Measurements from ENCODE around the gene GPR156. TPM values are rescaled to one million over a fixed set of nuclear protein-coding genes. Genes with fewer than 3 reads are reported as not detected.
"Not testable (repeated sequence)": the region's sequence is repeated elsewhere in the genome, so short reads cannot be mapped to it uniquely, and the experiment has no call there.

The GPR156 gene
- total RNA-seq, 1 donor from 2014 or later, result 1.5 TPM

DNA sequence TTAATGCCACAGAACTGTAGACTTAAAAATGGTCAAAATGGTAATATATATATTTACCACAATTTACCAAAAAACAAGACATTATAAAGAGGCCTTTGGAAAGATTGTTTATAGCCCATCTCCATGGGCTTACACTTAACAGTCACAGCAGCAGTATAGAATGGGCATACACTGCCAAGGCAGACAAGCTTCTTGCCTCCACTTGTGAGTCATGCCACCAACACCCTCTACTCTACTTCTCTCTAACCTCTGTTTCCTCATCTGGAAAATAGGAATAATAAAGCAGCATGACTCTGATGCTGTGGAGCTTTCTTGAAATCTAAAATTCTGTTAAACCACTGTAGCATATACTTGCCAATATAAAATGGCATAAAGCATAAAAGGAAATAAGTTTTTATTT lies 14.4 kb upstream of the GPR156 start:
- H3K4me1 Mint-ChIP-seq (ENCODE audit: unreplicated experiment), result peaks cover under 1% of the 10 kb centered on the region
- no peak for DNase-seq (ENCODE audit: extremely low spot score, unreplicated experiment)
- TF ChIP-seq, protein P1, sequence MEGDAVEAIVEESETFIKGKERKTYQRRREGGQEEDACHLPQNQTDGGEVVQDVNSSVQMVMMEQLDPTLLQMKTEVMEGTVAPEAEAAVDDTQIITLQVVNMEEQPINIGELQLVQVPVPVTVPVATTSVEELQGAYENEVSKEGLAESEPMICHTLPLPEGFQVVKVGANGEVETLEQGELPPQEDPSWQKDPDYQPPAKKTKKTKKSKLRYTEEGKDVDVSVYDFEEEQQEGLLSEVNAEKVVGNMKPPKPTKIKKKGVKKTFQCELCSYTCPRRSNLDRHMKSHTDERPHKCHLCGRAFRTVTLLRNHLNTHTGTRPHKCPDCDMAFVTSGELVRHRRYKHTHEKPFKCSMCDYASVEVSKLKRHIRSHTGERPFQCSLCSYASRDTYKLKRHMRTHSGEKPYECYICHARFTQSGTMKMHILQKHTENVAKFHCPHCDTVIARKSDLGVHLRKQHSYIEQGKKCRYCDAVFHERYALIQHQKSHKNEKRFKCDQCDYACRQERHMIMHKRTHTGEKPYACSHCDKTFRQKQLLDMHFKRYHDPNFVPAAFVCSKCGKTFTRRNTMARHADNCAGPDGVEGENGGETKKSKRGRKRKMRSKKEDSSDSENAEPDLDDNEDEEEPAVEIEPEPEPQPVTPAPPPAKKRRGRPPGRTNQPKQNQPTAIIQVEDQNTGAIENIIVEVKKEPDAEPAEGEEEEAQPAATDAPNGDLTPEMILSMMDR (conservative IDR thresholded peaks at IDR 0.05), result no peak
- no peaks in the 10 kb centered on the region for H3K36me3 Mint-ChIP-seq
- H3K27ac Mint-ChIP-seq, result no peak overlapping the region
- H3K4me3 Mint-ChIP-seq, result no peak overlapping the region
- peaks cover 16% of the 10 kb centered on the region for H3K27me3 Mint-ChIP-seq
- no peaks in the 10 kb centered on the region for H3K9me3 Mint-ChIP-seq

DNA sequence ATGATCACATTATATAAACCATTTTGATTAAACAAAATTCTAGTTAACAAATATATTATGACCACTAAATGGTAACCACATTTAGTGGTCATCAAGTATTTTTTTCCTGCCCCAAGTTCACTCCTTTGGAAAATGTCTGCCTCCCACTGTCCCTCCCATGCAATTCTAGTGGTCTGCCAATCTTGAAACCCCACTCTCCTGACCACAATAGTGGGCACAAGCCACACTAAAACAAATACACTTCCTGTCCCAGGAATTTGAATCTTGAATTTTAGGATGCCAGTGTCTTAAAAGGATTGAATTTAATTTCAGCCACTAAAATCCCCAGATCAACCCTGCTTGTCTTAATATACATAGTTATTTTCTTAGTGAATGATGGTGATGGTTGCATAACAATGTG lies 14.0 kb upstream of the GPR156 start:
- DNase-seq (ENCODE audit: extremely low spot score, unreplicated experiment), result no peak
- no peaks in the 10 kb centered on the region for H3K4me1 Mint-ChIP-seq (ENCODE audit: unreplicated experiment)
- no peak overlapping the region for H3K4me3 Mint-ChIP-seq
- no peaks in the 10 kb centered on the region for H3K36me3 Mint-ChIP-seq
- no peak overlapping the region for H3K27ac Mint-ChIP-seq
- H3K9me3 Mint-ChIP-seq, result no peaks in the 10 kb centered on the region
- TF ChIP-seq, protein P1 (conservative IDR thresholded peaks at IDR 0.05), result no peak
- peaks cover 16% of the 10 kb centered on the region for H3K27me3 Mint-ChIP-seq

DNA sequence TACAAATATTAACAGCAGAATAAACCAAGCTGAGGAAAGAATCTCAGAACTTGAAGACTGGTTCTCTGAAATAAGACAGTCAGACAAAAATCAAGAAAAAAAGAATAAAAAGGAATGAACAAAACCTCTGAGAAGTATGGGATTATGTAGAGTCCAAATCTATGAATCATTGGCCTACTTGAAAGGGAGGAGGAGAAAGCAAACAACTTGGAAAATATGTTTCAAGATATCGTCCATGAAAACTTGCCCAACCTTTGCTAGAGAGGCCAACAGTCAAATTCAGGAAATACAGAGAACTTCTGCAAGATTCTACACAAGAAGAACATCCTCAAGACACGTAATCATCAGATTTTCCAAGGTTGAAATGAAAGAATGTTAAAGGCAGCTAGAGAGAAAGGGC lies 6.5 kb upstream of the GPR156 start:
- not testable (repeated sequence) for H3K9me3 Mint-ChIP-seq; H3K4me1 Mint-ChIP-seq (ENCODE audit: unreplicated experiment); H3K36me3 Mint-ChIP-seq; H3K27ac Mint-ChIP-seq; DNase-seq (ENCODE audit: extremely low spot score, unreplicated experiment); H3K4me3 Mint-ChIP-seq
- peaks cover 22% of the 10 kb centered on the region for H3K27me3 Mint-ChIP-seq

DNA sequence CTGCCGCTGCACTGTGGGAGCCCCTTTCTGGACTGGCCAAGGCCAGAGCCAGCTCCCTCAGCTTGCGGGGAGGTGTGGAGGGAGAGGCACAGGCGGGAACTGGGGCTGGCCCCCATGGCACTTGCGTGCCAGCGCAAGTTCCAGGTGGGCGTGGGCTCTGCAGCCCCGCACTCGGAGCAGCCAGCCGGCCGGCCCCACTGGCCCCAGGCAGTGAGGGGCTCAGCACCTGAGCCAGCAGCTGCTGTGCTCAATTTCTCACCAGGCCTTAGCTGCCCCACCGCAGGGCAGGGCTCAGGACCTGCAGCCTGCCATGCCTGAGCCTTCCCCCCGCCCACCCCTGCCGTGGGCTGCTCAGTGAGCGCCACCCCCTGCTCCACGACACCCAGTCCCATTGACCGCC lies 4.6 kb upstream of the GPR156 start:
- Mint-ChIP-seq H3K9me3 (no peaks in the 10 kb centered on the region), H3K4me3 (no peak overlapping the region), H3K27ac (no peak overlapping the region), H3K4me1 (ENCODE audit: unreplicated experiment) (peaks cover 2% of the 10 kb centered on the region), H3K27me3 (peaks cover 26% of the 10 kb centered on the region), H3K36me3 (no peaks in the 10 kb centered on the region)
- TF ChIP-seq, protein P1 (conservative IDR thresholded peaks at IDR 0.05), result no peak
- DNase-seq (ENCODE audit: extremely low spot score, unreplicated experiment), result no peak

DNA sequence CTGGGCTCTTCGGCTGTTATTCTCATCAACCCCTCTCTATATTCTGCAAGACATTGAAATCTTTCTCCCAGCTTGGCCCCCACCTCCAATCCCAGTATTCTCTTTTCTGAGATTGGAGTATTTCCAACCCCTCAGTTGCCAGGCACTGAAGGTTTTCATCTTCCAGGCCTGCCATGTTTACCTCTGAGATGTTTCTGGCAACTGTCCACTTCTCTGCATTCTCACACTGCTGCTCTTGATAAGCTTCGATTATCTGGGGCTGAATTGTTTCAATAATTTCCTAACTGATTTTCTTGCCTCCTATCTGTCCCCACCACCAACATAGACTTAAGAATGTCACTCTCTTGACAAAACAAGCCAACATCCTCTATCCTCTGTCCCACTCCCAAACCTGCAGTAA lies 1.4 kb upstream of the GPR156 start:
- peaks cover 5% of the 10 kb centered on the region for H3K4me1 Mint-ChIP-seq (ENCODE audit: unreplicated experiment)
- no peaks in the 10 kb centered on the region for H3K9me3 Mint-ChIP-seq
- H3K27me3 Mint-ChIP-seq, result peaks cover 46% of the 10 kb centered on the region
- no peak overlapping the region for H3K27ac Mint-ChIP-seq
- TF ChIP-seq, protein P1 (conservative IDR thresholded peaks at IDR 0.05), result no peak
- DNase-seq (ENCODE audit: extremely low spot score, unreplicated experiment), result no peak
- no peaks in the 10 kb centered on the region for H3K36me3 Mint-ChIP-seq
- H3K4me3 Mint-ChIP-seq, result peak overlapping the region; percentile 46

DNA sequence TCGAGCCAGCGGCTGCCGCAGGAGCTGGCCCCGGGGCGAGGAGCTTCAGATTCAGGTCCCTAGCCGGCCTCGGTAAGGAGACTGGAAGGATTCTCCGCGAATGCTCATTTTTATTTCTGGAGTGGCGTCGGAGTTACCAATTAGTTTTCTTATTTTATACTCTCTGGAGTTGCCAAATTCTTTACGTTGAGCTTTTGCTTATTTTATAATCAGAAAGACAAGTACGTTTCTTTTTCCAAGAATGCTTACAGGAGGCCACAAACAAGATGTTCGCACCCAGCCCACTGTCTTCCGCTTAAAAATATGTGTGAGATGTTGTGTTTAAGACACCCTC lies 453 bp upstream of the GPR156 start:
- DNase-seq (ENCODE audit: extremely low spot score, unreplicated experiment), result no peak
- H3K9me3 Mint-ChIP-seq, result no peaks in the 10 kb centered on the region
- H3K4me1 Mint-ChIP-seq (ENCODE audit: unreplicated experiment), result peaks cover 5% of the 10 kb centered on the region
- TF ChIP-seq, protein P1 (conservative IDR thresholded peaks at IDR 0.05), result no peak
- H3K4me3 Mint-ChIP-seq, result peak overlapping the region; percentile 62
- no peaks in the 10 kb centered on the region for H3K36me3 Mint-ChIP-seq
- no peak overlapping the region for H3K27ac Mint-ChIP-seq
- H3K27me3 Mint-ChIP-seq, result peaks cover 47% of the 10 kb centered on the region

Measured in type B pancreatic cell (in vitro differentiated cells).